Chondrocyte (in vitro differentiated cells): ENCODE data around the gene MBD5. TPM values are rescaled to one million over a fixed set of nuclear protein-coding genes. Genes with fewer than 3 reads are reported as not detected.
"Not testable (repeated sequence)": the region's sequence is repeated elsewhere in the genome, so short reads cannot be mapped to it uniquely, and the experiment has no call there.

ENCODE experiments used
- DNase-seq: peaks from one replicate; pipeline ENCODE4 v3.0.0; 2021; ENCODE audit warnings: mixed read lengths, low spot score
- H3K27ac Mint-ChIP-seq: one replicate; pipeline ENCODE4 v1.8.0; 2021; ENCODE audit warnings: mild to moderate bottlenecking, moderate library complexity, mixed read lengths; ENCODE audit not compliant: unreplicated experiment
- H3K27me3 Mint-ChIP-seq: 2 replicates; pipeline ENCODE4 v1.8.0; 2021; ENCODE audit warnings: low read depth, mixed read lengths
- H3K36me3 Mint-ChIP-seq: 2 replicates; pipeline ENCODE4 v1.8.0; 2021; ENCODE audit warnings: low read depth, mixed read lengths
- H3K4me1 Mint-ChIP-seq: 2 replicates; pipeline ENCODE4 v1.8.0; 2021; ENCODE audit warnings: low read depth, mild to moderate bottlenecking, mixed read lengths
- H3K4me3 Mint-ChIP-seq: one replicate; pipeline ENCODE4 v1.8.0; 2021; ENCODE audit warnings: mild to moderate bottlenecking, moderate library complexity, mixed read lengths; ENCODE audit not compliant: unreplicated experiment
- H3K9me3 Mint-ChIP-seq: 2 replicates; pipeline ENCODE4 v1.8.0; 2021; ENCODE audit warnings: low read depth, mixed read lengths
- total RNA-seq: library from RNA; stranded (reverse); gene quantifications from 3 replicates; pipeline ENCODE4 v1.2.1, GENCODE V29; 2021
- TF ChIP-seq, protein P1 (sequence below): fragments of 200-600 bp; sonication (generic); IDR thresholded peaks from 2 replicates; pipeline ENCODE4 v1.5.0; 2021; ENCODE audit warnings: antibody characterized with exemption, mild to moderate bottlenecking, moderate library complexity

MBD5 gene
- total RNA-seq, 1 donor from 2014 or later = 31.1 TPM

DNA sequence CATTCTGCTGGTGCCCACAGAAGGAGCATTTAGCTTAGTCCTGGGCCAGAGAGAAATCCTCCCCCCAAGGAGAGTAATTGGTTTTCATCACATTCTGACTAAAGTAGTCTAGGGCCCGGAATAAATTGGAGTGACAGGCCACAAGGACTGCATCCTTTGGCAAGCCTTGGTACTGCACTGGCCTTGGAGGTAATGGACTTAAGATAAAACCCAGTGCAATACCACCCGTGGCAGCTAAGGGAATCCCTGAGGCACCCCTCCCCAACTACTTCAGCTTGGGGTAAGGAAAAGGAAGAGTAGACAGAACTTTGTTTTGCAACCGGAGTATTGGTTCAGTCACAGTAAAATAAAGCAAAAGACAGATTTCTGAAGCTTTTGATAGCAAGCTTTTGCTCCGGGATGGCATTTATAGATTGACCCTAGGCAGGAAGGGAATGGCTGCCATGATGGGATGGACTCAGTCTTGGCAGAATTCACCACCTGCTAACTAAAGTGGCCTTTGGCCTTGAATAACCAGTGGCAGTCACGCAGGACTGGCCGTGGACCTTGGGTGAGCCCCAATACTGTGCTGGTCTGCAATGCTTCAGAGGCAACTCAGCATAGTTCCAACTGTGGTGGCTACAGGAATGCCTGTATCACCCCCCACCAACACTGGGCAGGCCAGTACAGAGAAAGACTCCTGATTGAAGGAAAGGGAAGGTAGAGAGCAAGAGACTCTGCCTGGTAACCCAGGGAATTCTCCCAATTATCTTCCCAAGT is 14.5 kb upstream of the MBD5 start:
- Mint-ChIP-seq H3K4me3 (no peak overlapping the region), H3K27me3 (no peaks in the 10 kb centered on the region), H3K36me3 (peaks cover 7% of the 10 kb centered on the region), H3K27ac (no peak overlapping the region), H3K9me3 (peaks cover 30% of the 10 kb centered on the region), H3K4me1 (no peaks in the 10 kb centered on the region)
- TF ChIP-seq, protein P1, sequence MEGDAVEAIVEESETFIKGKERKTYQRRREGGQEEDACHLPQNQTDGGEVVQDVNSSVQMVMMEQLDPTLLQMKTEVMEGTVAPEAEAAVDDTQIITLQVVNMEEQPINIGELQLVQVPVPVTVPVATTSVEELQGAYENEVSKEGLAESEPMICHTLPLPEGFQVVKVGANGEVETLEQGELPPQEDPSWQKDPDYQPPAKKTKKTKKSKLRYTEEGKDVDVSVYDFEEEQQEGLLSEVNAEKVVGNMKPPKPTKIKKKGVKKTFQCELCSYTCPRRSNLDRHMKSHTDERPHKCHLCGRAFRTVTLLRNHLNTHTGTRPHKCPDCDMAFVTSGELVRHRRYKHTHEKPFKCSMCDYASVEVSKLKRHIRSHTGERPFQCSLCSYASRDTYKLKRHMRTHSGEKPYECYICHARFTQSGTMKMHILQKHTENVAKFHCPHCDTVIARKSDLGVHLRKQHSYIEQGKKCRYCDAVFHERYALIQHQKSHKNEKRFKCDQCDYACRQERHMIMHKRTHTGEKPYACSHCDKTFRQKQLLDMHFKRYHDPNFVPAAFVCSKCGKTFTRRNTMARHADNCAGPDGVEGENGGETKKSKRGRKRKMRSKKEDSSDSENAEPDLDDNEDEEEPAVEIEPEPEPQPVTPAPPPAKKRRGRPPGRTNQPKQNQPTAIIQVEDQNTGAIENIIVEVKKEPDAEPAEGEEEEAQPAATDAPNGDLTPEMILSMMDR = no peak
- DNase-seq = no peak

DNA sequence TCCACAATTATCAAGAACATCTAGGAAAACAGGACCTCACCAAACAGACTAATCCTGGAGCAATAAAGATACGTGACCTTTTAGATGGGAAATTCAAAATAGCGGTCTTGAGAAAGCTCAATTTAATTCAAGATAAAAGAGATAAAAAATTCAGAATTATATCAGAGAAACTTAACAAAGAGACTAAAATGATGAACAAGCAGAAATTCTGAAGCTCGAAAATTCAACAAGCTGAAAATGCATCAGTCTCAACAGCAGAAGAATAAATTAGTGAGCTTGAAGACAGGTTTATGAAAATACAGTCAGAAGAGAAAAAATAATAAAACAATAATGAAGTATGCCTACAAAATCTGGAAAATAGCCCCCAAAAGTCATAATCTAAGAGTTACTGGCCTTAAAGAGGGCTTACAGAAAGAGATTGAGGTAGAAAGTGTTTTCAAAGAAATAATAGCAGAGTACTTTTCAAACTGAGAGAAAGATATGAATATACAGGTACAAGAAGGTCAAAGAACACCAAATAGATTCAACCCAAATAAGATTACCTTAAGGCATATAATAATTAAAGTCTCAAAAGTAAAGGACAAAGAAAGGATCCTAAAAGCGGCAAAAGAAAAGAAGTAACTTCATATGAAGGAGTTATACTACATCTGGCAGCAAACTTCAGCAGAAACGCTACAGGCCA is 13.5 kb upstream of the MBD5 start:
- Mint-ChIP-seq H3K36me3 (peaks cover 4% of the 10 kb centered on the region), H3K4me3 (no peak overlapping the region), H3K27ac (no peak overlapping the region), H3K4me1 (no peaks in the 10 kb centered on the region), H3K9me3 (peaks cover 20% of the 10 kb centered on the region), H3K27me3 (no peaks in the 10 kb centered on the region)
- DNase-seq = no peak
- TF ChIP-seq, protein P1 = no peak

DNA sequence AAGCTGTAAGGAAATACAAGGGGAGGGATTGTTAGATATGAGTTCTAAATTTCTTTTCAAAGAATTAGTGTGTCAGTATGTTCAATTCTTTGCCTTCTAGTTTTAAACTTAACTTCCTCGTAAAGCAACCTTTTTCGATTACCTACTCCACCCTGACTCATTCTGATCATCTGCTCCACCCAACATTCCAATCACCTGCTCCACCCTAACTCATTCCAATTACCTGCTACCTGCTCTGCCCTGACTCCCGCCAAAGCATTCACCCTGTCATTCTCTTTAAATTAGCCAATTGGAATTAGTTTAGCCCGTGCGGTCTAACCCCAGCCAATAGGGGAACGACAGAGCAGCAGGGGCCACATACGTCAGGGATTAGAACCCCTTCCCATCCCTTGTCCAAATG is 12.5 kb upstream of the MBD5 start:
- not testable (repeated sequence) for H3K4me1 Mint-ChIP-seq, H3K36me3 Mint-ChIP-seq, DNase-seq, H3K27ac Mint-ChIP-seq, H3K4me3 Mint-ChIP-seq, H3K27me3 Mint-ChIP-seq
- peaks cover 12% of the 10 kb centered on the region for H3K9me3 Mint-ChIP-seq

DNA sequence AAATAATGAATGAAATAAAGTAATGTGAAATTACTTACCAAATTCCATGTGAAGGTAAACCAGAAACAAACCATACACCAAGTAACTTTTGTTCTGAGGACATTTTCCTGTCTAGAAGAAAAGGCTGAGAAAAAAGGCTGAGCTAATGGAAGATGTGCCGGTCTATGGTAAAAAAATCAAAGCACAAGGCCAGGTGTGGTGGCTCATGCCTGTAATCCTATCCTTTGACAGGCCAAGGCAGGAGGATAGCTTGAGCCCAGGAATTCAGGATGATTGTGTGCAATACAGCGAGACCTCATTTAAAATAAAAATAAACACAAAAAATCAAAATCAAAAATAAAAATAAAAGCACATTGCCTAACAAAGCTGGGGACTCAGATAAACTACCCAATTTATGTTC is 7.0 kb upstream of the MBD5 start:
- no peaks in the 10 kb centered on the region for H3K9me3 Mint-ChIP-seq
- TF ChIP-seq, protein P1 = no peak
- H3K4me3 Mint-ChIP-seq = no peak overlapping the region
- H3K4me1 Mint-ChIP-seq = peaks cover 20% of the 10 kb centered on the region
- H3K27me3 Mint-ChIP-seq = no peaks in the 10 kb centered on the region
- H3K27ac Mint-ChIP-seq = no peak overlapping the region
- no peak for DNase-seq
- H3K36me3 Mint-ChIP-seq = no peaks in the 10 kb centered on the region

DNA sequence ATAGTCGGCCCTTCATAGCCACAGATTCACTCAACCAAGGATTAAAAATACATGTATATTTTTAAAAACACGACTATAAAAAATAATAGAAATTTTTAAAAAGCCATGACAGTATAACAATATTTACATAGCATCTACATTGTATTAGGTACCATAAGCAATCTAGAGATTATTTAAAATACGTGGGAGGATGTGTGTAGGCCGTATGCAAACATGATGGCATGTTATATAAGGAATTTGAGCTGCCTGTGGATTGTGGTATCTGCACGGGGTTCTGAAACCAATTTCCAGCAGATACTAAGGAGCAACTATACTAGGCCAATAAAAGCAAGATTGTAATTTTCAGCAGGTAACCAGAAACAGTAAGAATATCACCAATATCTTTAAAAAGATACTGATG is 6.3 kb upstream of the MBD5 start:
- H3K4me1 Mint-ChIP-seq = peaks cover 28% of the 10 kb centered on the region
- H3K9me3 Mint-ChIP-seq = no peaks in the 10 kb centered on the region
- no peaks in the 10 kb centered on the region for H3K27me3 Mint-ChIP-seq
- no peaks in the 10 kb centered on the region for H3K36me3 Mint-ChIP-seq
- no peak overlapping the region for H3K4me3 Mint-ChIP-seq
- TF ChIP-seq, protein P1 = no peak
- DNase-seq = no peak
- no peak overlapping the region for H3K27ac Mint-ChIP-seq
